HG03039 (cell line): ENCODE data around the gene LMCD1.

Experiments
- ATAC-seq: cut with Tn5 transposase; IDR thresholded peaks from one replicate; pipeline ENCODE4 v1.9.1; 2021; ENCODE audit warnings: mild to moderate bottlenecking, moderate library complexity; ENCODE audit not compliant: unreplicated experiment

LMCD1 gene

DNA sequence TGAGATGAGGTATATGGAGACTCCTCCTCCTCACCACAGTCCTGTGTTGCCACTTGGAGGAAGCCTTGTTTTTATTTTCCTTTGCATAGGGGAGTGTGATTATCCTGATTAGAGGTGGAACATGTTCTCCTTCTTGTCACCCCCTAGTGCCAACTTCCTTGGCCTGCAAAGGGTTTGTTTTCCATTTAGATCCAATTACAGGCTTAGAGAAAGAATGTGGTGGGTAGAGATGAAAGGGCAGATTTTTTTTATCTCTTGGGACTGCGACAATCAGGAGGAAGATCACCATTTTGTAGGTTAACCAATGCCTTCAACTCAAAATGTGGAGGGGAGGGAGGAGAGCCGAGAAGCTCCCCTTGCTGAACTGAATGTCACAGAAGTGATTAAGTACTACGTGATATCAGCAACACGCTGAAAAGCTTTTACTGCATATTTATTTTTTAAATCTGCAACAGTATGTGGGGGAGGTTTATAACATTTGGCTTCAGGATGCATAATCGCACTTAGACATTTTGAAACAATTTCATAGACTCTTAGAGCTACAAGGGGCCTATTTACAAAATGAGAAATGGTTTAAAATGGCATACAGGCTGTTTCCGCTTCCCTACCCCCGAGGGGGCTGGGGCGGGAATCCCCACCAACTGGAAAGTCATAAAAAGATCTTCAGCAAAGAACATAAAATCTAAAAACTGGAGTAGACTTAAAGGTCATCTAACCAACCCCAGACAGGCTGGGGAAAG, 2.4 kb downstream of the LMCD1 start:
- no peak for ATAC-seq

DNA sequence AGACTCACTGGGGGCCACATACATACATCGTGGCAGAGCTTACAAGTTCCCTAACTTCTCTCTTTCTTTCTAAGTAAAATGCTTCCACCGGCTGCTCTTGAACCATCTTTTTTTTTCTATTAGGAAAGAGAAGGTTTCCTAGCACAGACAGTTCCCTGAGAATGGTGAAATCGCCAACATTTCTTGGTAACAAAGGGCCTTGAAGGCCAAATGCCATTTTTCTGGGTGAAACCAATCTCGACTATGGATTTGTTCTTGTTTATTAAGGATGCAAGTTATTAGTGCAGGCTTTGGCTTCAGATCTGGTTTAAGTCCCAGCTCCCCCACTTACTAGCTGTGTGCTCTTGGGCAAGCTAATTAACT, 3.0 kb downstream of the LMCD1 start:
- no peak for ATAC-seq

DNA sequence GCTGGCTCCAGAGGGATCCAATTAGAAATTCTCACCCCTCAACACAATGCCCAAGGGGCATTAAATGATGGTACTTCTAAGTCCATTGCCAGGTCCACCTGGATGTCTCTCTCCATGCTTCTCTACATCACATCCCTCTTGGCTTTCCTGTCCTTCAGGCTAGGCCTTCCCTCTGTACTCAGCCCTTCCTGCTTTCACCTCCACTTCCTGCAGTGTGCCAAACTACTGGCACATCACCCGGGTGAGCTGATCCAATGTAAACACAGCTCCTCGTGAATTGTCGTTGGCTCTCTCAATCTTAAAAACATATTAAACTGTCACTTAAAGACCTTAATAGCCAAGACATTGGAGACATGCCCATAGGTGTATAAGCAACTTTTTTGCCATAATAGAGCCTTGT, 4.0 kb downstream of the LMCD1 start:
- no peak for ATAC-seq

DNA sequence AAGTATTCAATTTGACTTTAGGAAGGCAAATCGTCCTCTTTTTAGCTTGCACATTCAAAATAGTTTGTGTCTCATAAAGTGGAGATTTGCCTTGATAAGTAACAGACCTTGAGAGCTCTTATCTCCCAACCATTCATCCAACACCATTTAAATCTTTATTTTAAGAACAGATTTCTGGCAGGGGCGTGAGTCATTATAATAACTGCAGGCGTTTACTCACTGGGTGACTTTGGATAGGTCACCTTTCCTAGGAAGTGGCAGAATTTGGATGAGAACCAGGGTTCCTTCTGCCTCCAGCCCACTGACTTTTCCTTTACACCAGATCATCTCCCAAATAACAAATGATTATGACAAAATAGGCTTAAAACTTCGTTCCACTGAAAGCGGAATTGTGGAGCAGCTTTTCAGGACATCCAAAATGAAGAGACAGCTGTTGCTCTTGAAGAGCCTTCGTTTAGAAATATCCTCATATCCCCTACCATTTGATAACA, 5.0 kb downstream of the LMCD1 start:
- no peak for ATAC-seq

DNA sequence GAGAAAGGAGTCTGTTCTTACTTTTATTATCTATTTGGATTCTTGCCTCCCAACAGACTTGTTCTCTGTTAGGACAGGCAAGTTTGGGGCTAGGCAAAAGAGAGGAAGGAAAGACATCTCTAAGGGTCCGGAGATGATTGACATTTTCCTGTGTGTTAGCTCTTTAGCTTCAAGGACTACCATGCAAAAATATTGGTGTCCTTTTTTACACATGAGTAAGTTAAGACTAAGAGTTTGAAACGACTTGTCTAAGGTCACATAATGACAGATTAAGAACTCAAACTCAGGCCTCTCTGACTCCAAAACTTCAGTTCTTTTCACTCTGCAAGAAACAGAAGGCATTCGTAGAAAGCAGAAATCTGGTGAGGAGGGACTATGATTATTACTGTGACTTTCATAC, 5.9 kb downstream of the LMCD1 start:
- ATAC-seq: no peak

DNA sequence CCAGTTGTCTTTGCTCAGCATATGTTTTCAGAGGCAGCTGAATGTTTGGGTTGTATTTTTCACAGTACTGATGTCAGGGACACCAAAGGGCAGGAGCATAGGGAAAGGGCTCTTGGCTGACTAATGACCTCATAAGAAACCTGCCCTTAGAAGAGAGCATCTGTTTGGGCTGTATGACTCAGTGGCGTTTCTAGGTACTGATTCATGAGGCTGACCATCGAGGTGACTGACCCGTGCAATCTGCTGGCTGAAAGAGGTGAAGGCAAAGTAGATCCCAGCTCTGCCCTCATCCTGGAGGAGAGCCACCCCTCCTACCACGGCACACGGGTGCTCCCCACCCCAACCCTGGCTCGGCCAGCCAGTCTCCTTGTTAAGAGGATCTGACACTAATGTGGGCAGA, 8.3 kb downstream of the LMCD1 start:
- ATAC-seq: no peak

DNA sequence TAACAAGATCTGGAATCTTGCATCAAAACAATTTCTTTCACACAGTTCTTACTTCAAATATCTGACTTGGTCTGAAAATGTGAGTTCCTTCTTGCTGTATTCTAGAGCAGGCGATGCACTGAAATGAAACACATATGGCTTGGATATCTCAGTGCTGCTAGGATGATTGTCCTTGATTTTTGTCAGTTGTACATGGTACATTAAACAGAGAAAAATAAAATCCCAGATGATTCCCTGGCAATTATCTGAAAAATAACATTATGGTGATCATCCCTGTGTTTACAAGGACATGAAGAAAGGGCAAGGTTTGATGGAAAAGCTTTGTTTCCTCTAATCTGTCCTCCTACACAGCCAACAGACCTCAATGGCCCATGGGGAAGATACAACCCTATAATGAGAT, 10.6 kb downstream of the LMCD1 start:
- ATAC-seq: no peak

DNA sequence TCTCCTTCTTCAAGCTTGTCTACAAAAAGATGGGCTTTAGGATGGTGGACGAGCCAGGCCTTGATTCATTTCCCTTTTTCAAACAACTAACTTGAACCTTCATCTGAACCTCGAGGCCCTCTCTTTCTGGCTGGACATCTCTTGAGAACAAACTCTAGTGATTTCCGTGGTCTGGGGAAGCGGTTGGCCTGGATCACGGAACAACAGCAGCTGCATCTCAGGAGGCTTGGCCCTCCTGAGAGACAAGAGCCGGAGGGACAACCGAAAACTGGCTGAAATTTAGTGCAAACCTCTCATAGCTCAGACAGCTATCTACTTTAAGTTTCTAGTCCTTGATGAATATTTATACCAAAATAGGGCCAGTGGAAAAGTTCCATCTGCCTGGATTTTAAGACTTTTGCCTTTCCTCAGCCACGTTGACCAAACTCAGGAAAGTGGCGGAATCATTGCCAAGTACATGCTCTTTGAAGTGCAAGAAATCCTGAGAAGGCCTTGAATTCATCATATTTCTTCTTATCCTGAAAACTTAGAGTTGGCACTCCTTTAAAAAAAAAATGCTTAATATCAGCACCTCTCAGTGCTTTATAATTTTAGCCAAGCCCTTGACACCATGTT, 14.5 kb downstream of the LMCD1 start:
- no peak for ATAC-seq

DNA sequence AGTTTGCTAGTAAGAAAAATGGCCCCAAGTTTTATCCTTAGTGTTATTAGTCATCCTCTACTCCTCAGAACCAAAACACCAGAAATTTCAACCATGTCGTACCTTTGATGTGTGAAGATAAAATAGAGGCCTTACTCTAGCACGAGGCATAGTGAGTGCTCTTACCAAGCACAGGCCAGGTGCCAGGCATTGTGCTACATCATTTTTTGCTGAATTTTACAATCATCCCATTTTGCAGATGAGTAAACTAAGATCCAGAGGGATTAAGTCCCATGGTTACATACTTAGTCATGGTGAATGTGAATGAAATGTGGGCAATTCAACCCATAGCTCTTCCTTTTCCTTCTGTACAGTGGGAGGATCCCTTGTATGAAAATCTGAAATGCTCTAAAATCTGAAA, 15.2 kb downstream of the LMCD1 start:
- no peak for ATAC-seq

DNA sequence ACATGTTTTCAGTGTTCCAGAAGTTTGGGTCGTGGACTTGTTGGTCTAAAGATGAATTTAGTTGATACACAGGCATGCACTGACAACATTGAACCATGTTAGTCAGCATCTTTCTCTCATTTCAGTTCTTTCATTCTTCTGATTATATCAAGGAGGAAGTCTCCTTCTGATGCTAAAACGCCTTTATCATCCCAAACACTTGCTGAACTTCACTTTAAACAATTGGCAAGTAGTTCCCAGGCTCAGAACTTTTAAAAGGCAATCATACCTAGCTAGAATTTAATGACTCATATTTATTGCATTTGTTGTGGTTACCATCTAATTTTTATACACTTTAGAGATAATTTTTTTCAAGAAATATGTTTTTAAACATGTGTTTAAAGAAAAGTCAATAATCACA, 15.9 kb downstream of the LMCD1 start:
- ATAC-seq: no peak

DNA sequence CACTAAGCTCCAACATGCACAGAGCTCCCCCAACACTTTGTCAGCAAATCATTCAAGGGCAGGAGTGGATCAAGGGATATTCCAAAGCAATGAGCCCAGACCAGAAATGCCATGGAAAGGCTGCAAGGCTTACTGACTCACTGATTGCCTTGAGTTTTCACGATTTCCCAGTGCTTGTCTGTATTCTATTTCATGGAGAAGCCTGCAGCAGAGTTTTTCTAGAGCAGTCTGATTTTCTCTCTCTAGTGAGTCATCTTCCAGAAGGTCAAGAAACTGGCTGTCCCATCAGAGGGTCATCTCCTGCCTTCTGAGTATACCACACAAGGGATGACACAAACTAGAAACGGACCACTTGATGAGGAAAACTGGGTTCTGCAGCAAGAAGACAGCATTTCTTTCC, 16.5 kb downstream of the LMCD1 start:
- ATAC-seq: no peak

DNA sequence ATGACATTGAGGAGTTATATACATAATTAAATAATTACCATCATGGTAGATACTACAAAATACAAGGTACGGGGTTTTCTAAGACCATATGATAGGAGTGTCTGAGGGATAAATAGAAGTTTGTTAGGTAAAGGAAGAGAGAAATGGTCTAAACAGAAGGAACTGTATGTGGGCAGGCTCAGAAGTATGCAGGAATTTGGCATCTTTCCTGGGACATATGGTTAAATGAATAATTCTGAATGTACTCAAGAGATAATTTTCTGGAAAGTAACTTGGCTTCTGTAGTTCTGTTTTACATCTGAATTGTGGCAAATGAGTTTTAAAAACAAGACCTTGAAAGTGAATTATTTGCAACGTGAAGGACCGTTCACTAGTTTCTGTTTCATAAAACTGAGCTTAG, 17.5 kb downstream of the LMCD1 start:
- ATAC-seq: no peak

DNA sequence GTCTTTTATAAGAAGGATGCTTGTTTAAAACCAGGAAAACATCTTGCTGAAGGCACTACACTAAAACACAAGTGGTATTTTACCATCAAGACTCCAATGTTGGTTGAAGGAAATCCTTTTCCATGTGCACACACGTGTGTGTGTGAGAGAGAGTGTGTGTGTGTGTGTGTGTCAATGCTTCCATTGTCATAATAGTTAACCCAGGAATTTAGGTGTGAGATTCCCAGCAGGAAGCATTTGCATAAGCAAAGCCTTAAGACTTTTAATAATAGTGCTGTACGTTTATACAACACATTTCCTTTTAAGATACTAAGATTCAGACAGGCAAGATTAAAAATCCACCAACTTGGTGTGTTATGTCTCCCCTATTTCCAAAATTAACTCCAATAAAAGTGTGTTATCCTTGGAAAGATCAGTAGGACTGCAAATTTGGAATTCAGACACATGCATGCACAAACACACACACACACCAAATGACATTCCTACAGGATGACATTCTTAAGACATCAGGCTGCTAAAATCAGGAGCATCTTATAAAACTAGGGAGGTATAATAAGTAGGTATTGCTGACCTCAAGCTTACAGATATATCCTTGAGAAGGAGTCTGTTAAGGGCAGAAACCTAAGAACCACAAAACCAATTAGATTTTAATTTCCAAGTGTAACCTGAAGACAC, 18.3 kb downstream of the LMCD1 start:
- no peak for ATAC-seq

DNA sequence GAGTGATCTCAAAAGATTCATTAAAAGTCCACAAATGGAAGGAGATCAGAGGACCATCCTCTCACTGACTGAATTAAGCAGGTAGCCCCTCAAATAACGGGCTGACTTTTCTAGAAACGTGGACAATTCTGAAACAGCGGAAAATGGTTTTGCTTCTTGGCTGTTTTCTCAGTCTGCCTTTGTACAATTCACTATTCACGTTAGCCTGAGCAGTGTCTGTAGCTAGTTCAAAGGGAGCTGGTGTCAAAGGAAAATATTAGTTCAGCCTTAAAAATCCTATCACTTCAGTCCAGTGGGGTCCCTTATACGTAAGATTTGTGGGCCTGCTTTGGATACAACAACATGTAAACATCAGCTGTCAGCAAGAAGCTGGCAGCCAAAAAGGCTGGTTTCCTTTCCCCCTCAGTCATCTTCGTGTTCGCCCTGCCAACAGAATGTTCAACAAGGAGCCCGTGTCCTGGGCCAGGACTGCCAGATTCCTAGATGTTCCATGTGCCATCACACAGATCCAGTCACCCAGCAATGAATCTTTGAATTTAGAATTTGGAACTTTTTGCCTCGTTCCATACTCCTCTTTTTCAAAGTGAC, 19.3 kb downstream of the LMCD1 start:
- ATAC-seq: no peak

DNA sequence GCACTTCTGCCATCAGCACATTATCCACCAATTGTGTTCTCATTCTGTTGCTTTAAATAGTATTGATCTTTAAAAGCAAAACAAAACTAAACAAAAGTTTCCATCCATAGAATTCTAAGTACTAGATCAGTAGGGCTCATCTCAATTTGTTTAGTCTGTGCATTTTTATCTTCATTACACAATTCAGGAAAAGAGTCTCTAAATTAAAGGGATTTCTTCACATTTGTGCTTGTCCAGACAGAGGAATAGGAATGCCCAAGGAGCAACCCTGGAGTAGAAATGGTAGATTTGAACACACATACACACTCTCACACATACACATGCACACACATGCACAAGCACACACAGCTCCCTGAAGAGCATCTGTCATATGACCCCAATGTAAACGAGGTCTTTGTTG, 21.4 kb downstream of the LMCD1 start:
- ATAC-seq: no peak

DNA sequence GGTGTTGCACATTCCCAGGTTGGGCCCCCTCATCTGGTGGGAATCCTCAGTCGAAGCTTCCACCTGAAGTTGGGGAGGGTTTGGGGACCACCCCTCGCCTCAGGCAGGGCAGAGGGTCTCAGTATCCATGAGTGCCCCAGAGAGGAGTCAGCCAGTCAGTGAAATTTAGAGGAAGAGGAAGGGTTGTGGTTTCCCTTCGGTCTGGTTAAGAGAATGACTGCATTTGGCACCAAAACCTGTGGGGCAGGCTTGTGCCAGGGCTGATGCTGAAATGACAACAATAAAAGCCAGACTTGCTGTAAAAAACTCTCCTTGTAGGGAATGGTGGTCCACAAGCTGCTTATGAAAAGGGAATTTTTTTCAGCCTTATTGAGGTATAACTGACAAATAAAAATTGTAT, 22.6 kb downstream of the LMCD1 start:
- no peak for ATAC-seq

DNA sequence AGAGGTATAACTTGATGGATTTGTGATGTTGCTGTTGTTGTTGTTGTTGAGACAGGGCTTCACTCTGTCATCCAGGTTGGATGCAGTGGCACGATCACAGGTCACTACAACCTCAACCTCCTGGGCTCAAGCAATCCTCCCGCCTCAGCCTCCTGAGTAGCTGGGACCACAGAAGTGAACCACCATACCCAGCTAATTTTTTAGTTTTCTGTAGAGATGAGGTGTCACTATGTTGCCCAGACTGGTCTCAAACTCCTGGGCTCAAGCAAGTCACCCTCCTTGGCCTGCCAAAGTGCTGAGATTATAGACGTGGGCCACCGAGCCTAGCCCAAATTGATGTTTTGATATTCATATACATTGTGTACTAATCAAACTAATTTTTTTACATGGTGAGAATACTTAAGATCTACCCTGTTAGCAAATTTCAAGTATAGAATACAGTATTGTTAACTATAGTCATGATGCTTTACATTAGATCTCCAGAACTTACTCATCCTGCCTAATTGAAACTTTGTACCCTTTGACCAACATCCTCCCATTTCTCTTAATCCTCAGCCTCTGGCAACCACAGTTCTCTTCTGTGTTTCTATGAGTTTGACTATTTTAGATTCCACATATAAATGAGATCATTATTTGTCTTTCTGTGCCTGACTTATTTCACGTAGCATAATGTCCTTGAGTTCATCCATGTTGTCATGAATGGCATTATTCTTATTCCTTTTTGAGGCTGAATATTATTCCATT, 23.2 kb downstream of the LMCD1 start:
- ATAC-seq: no peak

DNA sequence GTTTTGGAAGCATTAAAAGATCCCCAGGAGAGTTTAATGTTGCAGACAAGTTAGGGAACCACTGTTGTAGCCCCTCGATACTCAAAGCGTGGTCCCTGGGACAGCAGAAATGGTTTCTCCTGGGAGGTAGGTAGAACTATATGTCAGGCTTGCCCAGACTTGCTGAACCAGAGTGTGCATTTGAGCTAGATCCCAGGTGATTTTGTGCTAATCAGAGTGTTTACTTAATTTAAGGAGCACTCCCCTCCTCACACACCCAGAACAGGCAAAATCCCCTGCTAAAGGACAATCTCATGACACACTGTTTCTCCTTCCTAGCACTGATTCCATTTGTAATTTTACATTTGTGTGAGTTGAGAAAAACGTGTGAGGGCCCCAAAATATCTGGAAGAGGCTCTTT, 24.3 kb downstream of the LMCD1 start:
- ATAC-seq: no peak

DNA sequence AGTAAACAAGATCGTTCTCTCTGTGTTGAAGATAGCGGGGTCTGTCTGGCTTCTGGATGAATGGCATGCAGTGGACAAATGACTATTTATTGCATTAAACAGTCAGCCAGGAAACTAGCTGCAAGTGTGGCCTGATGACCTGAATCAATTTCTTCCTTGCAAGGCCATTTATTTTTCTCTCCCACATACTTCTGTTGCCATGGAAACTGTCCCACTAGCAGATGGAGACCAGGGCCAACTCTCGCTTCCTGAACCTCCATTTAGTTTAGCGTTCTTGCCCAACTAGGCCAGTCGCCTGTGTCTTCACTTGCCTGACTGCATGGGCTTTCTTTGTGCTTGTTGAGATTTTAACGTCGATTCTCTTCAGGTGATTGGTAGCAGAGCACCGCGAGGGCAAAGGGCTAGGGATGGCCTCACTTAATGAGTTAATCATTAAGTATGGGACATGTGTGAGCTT, 27.6 kb downstream of the LMCD1 start:
- ATAC-seq: no peak

DNA sequence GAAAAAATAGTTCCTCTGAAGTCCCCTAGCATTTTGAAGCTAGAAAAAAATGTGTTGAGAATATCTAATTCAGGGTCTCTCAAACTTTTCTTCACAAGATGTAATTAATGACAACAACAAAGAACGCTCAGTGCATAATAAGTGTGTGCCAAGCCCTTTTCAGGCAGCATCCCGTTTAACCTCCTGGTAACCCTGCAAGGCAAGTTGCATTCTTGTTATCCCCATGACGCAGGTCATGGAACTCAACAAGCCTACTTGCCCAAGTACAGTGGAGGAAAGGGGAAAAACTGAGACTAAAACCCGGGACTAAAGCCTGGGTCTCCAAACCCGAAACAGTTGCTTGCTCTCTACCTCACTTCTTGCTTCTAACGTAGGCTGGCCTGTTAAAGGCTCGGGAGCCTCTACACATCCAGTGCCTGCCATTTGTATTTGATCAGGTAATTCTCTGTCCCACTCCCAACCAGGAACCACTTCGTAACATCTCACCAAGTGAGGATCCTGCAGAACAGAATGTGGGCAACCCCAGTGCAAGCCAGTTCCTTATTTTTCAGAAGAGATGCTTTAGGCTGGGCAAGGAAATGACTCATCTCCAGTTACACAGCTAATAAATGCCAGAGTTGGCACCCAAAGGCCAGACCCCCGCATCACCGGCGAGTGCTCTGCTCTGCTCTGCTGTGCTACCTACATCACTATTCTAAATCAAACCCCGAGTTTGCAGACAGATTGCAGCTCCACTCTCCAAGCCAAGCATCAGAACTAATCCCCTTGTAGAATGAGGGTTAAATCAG, 28.3 kb downstream of the LMCD1 start:
- ATAC-seq: no peak
